HCT116 (cell line): ENCODE data around the gene PIAS4. TPM values are rescaled to one million over a fixed set of nuclear protein-coding genes. Genes with fewer than 3 reads are reported as not detected.

Source experiments
- CEBPB ChIP-seq: IDR thresholded peaks from 2 replicates; pipeline ENCODE4 v1.6.1; 2012; ENCODE audit warnings: low read depth
- EGR1 ChIP-seq: IDR thresholded peaks from 2 replicates; pipeline ENCODE4 v1.6.1; 2012; ENCODE audit warnings: low read depth
- JUND ChIP-seq: IDR thresholded peaks from 2 replicates; pipeline ENCODE4 v1.6.1; 2012
- POLR2AphosphoS5 ChIP-seq: IDR thresholded peaks from 2 replicates; pipeline ENCODE4 v1.6.1; 2011; ENCODE audit warnings: mild to moderate bottlenecking, low read depth, low read length, moderate library complexity
- YY1 ChIP-seq: IDR thresholded peaks from 2 replicates; pipeline ENCODE4 v1.6.1; 2011; ENCODE audit warnings: low read length, low read depth, moderate library complexity, mild to moderate bottlenecking; ENCODE audit not compliant: insufficient replicate concordance; ENCODE audit errors: extremely low read depth
- ZNF274 ChIP-seq: fragments of 200-500 bp; sonication (Bioruptor generic); IDR thresholded peaks from 2 replicates; pipeline ENCODE4 v1.6.1; 2014; ENCODE audit warnings: mild to moderate bottlenecking, low read depth, low read length, inconsistent platforms
- total RNA-seq: library from RNA; stranded (reverse); gene quantifications from one replicate; pipeline ENCODE4 v1.2.1, GENCODE V29; 2021; ENCODE audit not compliant: unreplicated experiment
- TF ChIP-seq, protein P1 (sequence below): IDR thresholded peaks from 2 replicates; pipeline ENCODE4 v1.6.1; 2011; ENCODE audit warnings: mild to moderate bottlenecking, low read length, moderate library complexity; ENCODE audit not compliant: insufficient replicate concordance; ENCODE audit errors: extremely low read depth
- TF ChIP-seq, protein P2 (sequence below), 3 experiments: fragments of 200-600 bp in 1 of 3; sonication (generic) in 1 of 3; IDR thresholded peaks in 2 of 3; conservative IDR thresholded peaks in 1 of 3; 2 replicates each; pipeline ENCODE4 v1.5.1; 2012 to 2017; ENCODE audit warnings: low read depth in 2 of 3, low read length in 2 of 3, antibody characterized with exemption in 1 of 3, borderline replicate concordance in 1 of 3, control low read depth in 1 of 3, mild to moderate bottlenecking in 1 of 3, mixed read lengths in 1 of 3, mixed run types in 1 of 3, moderate library complexity in 1 of 3; ENCODE audit not compliant: insufficient read depth in 1 of 3

PIAS4 gene
- total RNA-seq, 1 experiment from 2014 or later, result 28.4 TPM

DNA sequence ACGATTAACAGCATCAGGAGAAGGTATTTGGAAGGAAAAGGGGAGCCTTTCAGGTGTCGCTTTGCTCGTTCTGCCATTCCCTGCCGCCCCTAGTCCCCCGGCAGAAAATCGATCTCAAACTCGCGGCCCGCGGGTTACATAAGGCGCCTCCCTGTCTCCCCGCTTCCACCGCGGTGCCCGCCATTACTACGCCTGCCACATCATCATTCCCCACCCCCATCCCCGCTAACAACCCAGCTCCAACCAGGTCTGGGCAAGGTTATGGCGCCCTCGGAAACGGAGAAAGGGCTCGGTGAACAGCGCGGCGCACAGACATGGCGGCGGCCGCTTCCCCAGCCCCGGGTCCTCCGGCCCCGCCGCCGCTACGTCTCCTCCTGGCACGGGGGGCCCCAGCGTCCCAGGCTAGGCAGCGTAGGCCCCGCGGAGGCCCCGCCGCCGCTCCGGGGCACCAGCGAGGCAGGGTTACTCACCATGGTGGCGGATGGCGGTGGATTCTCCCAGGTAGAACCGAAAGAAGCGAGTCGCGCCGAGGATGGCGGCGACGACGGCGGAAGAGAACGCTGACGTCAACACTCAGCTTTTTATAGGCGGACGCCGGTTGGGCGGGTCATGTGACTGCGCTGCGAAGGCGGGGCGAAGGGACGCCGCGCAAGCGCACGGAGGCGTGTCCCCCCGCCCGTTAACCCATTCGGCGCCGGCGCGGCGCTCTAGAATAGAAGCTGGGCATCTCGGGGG lies 22.5 kb upstream of the PIAS4 start, which contains the start of gene EEF2 (continued):
- TF ChIP-seq JUND (peak; percentile 70; the same call in 1 of the 2 replicates), EGR1 (no peak; the same call in 1 of the 2 replicates), CEBPB (no peak), YY1 (peak; percentile 87), ZNF274 (no peak), POLR2AphosphoS5 (peak; percentile 99)
- TF ChIP-seq, protein P1, sequence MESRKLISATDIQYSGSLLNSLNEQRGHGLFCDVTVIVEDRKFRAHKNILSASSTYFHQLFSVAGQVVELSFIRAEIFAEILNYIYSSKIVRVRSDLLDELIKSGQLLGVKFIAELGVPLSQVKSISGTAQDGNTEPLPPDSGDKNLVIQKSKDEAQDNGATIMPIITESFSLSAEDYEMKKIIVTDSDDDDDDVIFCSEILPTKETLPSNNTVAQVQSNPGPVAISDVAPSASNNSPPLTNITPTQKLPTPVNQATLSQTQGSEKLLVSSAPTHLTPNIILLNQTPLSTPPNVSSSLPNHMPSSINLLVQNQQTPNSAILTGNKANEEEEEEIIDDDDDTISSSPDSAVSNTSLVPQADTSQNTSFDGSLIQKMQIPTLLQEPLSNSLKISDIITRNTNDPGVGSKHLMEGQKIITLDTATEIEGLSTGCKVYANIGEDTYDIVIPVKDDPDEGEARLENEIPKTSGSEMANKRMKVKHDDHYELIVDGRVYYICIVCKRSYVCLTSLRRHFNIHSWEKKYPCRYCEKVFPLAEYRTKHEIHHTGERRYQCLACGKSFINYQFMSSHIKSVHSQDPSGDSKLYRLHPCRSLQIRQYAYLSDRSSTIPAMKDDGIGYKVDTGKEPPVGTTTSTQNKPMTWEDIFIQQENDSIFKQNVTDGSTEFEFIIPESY, result no peak
- TF ChIP-seq, protein P2, sequence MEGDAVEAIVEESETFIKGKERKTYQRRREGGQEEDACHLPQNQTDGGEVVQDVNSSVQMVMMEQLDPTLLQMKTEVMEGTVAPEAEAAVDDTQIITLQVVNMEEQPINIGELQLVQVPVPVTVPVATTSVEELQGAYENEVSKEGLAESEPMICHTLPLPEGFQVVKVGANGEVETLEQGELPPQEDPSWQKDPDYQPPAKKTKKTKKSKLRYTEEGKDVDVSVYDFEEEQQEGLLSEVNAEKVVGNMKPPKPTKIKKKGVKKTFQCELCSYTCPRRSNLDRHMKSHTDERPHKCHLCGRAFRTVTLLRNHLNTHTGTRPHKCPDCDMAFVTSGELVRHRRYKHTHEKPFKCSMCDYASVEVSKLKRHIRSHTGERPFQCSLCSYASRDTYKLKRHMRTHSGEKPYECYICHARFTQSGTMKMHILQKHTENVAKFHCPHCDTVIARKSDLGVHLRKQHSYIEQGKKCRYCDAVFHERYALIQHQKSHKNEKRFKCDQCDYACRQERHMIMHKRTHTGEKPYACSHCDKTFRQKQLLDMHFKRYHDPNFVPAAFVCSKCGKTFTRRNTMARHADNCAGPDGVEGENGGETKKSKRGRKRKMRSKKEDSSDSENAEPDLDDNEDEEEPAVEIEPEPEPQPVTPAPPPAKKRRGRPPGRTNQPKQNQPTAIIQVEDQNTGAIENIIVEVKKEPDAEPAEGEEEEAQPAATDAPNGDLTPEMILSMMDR (IDR thresholded peaks at IDR 0.05 in 2 of 3, conservative IDR thresholded peaks at IDR 0.05 in 1 of 3; ENCODE audit: borderline replicate concordance in 1 of 3, insufficient read depth in 1 of 3, low read depth in 2 of 3, low read length in 2 of 3), result no peak
